ENCODE results near the gene C2orf72.
"Not testable (repeated sequence)": the region's sequence is repeated elsewhere in the genome, so short reads cannot be mapped to it uniquely, and the experiment has no call there.

The C2orf72 gene

GRCh38 chr2:231047274-231047922, 10.1 kb downstream of the C2orf72 start:
- no peak for DNase-seq

- DNase-seq: no peak
These were observed 10.9 kb downstream of the C2orf72 start for GRCh38 chr2:231047923-231048915.

- DNase-seq: no peak
These were observed 12.1 kb downstream of the C2orf72 start for GRCh38 chr2:231049286-231050017.

DNA sequence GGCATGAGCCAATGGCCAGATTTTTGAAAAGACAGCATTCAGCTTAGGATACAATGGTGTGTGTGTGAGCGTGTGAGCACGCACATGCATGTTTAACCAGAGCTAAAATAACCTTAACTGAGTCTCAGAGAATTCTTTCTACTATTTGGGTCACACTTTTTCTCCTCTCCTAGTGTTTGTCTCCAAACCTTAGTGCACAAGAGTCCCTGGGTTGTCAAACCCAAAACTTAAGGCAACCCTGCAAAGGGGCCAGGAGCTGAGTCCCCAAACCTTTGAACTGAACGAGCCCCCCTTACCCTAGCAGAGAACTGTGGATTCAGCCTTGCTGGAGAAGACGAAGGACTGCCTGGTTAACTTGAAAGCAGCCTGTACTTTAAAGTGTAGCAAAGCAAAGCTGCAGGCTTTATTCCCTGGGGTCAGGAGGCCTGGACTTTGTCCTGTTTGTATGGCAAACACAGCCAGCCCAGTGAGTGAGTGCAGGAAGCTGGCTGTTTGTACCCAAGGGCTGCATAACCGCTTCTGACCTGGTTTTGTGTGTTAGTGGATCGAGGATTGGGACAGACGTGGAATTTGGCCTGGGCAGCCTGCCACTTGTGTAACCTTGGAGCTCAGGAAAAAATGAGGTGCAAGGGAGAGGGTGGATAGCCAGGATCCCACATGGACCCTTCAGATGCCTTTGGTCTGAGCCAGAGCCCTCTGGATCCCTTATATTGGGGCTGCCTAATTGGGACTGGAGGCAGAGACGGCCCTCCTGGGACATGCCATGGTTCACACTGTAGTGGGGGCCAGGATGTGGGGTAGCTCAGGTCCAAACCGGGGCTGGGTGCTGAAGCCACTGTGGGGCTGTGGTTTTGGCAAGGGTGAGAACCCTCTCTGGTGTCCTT, 12.9 kb downstream of the C2orf72 start:
- no peak for DNase-seq

- no peak for DNase-seq
These were observed 13.8 kb downstream of the C2orf72 start for GRCh38 chr2:231051116-231051515.

GRCh38 chr2:231052494-231053451, 15.4 kb downstream of the C2orf72 start:
- DNase-seq: peak in 1 of 2 experiments; percentile 46

- no peak for DNase-seq
These were observed 16.5 kb downstream of the C2orf72 start for GRCh38 chr2:231053846-231054245.

GRCh38 chr2:231056453-231057416, 19.4 kb downstream of the C2orf72 start, which contains the start of gene PSMD1:
Gene PSMD1, plus strand, starts transcription at chr2:231056867. Its CDS starts 159 bp downstream, at chr2:231057026.
- peak; percentile 40 to 53 for DNase-seq

DNA sequence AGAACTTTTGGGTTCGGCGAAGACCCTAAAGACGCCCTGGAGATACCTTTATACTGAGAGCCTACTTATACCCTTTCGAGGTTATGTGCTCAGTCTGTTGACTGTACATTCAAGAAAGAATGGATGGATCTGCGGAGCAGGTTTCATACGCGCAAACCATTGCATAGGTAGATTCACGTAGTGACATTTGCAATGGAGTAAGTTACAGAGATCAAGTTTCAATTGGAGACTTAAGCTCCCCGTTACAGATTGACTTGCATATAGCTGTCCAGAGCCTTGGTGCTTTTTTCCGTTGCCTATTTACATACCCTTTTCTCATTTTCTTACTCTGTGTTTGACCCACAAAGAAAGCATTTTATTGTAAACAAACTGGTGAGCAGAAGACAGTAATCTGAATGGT, 20.3 kb downstream of the C2orf72 start:
- DNase-seq: no peak

GRCh38 chr2:231058761-231059550, 21.6 kb downstream of the C2orf72 start:
- DNase-seq: no peak

DNA sequence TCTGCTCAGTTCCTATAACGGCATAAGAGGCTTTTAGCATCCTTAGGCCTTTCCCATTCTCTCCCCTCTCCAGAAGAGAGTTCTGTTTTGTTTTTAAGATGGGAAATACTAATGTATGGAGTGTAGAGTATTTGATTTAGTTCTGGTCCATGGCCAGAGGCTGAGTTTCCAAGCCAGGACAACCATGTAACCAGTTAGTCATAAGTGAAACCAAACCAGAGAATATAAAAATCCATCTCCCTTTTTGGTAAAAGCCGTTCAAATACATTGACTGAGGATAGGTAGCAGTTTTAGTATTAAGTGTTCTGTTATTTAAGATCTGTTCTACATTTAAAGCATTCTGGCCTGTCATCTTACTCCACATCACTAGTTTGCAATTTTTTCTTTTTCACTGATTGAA, 22.4 kb downstream of the C2orf72 start:
- no peak for DNase-seq

GRCh38 chr2:231062776-231063175, 25.5 kb downstream of the C2orf72 start:
- DNase-seq: no peak

DNA sequence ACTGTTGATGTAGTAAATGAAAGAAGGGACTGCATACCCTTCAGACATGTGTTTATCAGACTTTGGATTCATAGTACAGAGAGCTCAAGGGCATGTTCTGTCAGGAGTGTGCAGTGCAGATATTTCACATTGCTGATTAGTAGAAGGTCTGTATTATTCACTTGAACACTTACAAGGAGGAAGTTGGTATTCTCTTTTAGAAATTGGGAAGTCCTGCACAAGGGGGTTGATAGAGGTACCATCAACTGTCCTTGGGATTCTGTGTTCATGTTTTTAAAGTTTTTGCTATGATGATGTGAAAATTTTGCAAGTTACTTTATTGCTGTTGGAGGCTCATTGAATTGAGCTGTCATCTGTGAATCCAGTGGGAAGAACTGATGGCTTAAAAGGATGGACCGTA, 26.0 kb downstream of the C2orf72 start:
- DNase-seq: no peak

DNA sequence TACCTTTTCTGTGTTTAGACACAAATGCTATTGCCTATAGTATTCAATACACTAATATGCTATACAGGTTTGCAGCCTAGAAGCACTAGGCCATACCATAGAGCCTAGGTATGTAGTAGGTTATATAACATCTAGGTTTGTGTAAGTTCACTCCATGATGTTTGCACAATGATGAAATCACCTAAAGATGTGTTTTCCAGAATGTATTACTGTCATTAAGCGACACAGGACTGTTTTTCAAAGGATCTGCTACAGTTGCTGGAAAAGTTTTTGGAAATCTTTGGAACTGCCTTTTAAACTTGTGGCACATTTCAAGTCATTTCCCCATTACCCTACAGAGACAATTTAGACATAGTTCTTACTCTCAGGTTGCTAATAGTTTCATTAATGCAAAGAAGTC, 28.6 kb downstream of the C2orf72 start:
- DNase-seq: no peak

GRCh38 chr2:231067531-231067930, 30.2 kb downstream of the C2orf72 start:
- DNase-seq: not testable (repeated sequence)

GRCh38 chr2:231068525-231069222, 31.4 kb downstream of the C2orf72 start:
- DNase-seq: no peak

GRCh38 chr2:231069379-231070054, 32.2 kb downstream of the C2orf72 start:
- no peak for DNase-seq

- DNase-seq: no peak
These were observed 47.2 kb downstream of the C2orf72 start for GRCh38 chr2:231084565-231084964.

All from cerebellar nuclear complex (tissue), 1 donor.